Colonic mucosa (tissue), 4 donors: ENCODE results near the gene CNTFR. TPM values are rescaled to one million over a fixed set of nuclear protein-coding genes. Genes with fewer than 3 reads are reported as not detected.

Source experiments
- DNase-seq: peaks from one replicate; pipeline ENCODE4 v3.0.0-alpha.2; 2020
- H3K27ac ChIP-seq: fragments of 200-600 bp; one replicate; pipeline ENCODE4 v1.8.0; 2021
- H3K27me3 ChIP-seq: fragments of 200-600 bp; one replicate; pipeline ENCODE4 v1.8.0; 2021
- H3K36me3 ChIP-seq: fragments of 200-600 bp; one replicate; pipeline ENCODE4 v1.8.0; 2021
- H3K4me1 ChIP-seq: fragments of 200-600 bp; one replicate; pipeline ENCODE4 v1.8.0; 2021; ENCODE audit warnings: mild to moderate bottlenecking
- H3K4me3 ChIP-seq: fragments of 200-600 bp; one replicate; pipeline ENCODE4 v1.8.0; 2021
- H3K9ac ChIP-seq, 2 donors: one replicate each; pipeline ENCODE4 v1.7.0; 2013; ENCODE audit warnings: control low read depth in 2 of 2, low read depth in 2 of 2, low read length in 2 of 2
- H3K9me3 ChIP-seq: fragments of 200-600 bp; one replicate; pipeline ENCODE4 v1.8.0; 2021
- intact Hi-C: fragments of 100-400 bp; cut with DNase I; formaldehyde crosslinking; loops from one replicate; pipeline ENCODE4 v1.14.1; 2022
- total RNA-seq, 2 donors: library from RNA; stranded (reverse); fragmentation: NEBNext Ultra II Directional in 1 of 2; extraction: Animal tissue kit (Norgen Biotek cat#: 25700) in 1 of 2; gene quantifications; one replicate each; pipeline ENCODE4 v1.2.1, GENCODE V29; 2021
- TF ChIP-seq, protein P1 (sequence below): fragments of 200-600 bp; IDR thresholded peaks from one replicate; pipeline ENCODE4 v1.8.0; 2022; ENCODE audit warnings: antibody characterized with exemption, mild to moderate bottlenecking
- donor health status: healthy.
- donor health status: DM: no; HTN: no; CAD: no.
- donor health status: DM: no; HTN: no; CAD: no.

Gene CNTFR
- total RNA-seq, 2 donors from 2014 or later, result 1.8 to 1.9 TPM

DNA sequence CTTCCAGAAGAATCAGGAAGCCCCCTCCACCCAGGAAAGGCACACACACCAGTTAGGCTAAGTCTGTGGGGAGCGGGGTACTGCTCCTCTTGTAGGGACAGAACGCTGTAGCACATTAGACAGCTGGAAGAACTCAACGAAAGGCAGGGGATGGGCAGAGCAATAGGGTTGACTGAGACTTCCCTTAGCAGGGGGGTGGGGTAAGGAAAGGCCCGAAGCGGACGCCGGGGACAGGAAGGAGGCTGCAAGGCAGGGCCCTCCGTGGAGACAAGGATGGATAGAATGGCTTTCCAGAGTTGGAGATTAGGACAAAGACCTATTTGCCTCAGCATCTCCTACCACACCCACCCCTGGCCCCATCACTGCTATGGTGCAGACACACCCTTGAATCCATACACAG, 14.3 kb downstream of the CNTFR start:
- no peak overlapping the region for H3K9ac ChIP-seq
- H3K4me1 ChIP-seq, result peaks cover 3% of the 10 kb centered on the region
- TF ChIP-seq, protein P1, sequence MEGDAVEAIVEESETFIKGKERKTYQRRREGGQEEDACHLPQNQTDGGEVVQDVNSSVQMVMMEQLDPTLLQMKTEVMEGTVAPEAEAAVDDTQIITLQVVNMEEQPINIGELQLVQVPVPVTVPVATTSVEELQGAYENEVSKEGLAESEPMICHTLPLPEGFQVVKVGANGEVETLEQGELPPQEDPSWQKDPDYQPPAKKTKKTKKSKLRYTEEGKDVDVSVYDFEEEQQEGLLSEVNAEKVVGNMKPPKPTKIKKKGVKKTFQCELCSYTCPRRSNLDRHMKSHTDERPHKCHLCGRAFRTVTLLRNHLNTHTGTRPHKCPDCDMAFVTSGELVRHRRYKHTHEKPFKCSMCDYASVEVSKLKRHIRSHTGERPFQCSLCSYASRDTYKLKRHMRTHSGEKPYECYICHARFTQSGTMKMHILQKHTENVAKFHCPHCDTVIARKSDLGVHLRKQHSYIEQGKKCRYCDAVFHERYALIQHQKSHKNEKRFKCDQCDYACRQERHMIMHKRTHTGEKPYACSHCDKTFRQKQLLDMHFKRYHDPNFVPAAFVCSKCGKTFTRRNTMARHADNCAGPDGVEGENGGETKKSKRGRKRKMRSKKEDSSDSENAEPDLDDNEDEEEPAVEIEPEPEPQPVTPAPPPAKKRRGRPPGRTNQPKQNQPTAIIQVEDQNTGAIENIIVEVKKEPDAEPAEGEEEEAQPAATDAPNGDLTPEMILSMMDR, result no peak
- intact Hi-C loops, result no loop called here
- no peaks in the 10 kb centered on the region for H3K36me3 ChIP-seq
- H3K9me3 ChIP-seq, result no peaks in the 10 kb centered on the region
- H3K27me3 ChIP-seq, result peaks cover 38% of the 10 kb centered on the region
- no peak for DNase-seq
- H3K4me3 ChIP-seq, result no peak overlapping the region
- no peak overlapping the region for H3K27ac ChIP-seq

DNA sequence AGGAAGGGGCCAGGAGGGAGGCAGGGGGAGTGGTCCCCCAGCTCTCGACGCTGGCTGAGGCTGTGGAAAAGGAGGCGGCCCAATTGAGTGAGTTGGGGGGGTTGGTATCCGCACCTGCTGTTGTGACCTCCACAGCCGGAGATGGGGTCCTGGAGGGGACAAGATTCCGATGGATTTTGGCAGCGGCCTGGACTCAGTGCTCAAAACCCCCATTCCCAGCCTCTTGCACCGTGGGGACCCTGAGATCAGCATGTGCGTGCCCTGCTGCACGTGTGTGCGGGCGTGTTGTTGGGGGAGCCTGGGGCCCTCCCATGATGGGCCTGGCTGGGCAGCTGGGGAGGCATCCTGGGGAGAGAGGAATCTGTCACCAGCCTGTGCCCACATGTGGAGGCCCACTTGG, 15.0 kb downstream of the CNTFR start:
- H3K4me1 ChIP-seq, result peaks cover 3% of the 10 kb centered on the region
- H3K27me3 ChIP-seq, result peaks cover 32% of the 10 kb centered on the region
- TF ChIP-seq, protein P1, result no peak
- no peak overlapping the region for H3K4me3 ChIP-seq
- DNase-seq, result no peak
- H3K27ac ChIP-seq, result no peak overlapping the region
- no peak overlapping the region for H3K9ac ChIP-seq
- H3K9me3 ChIP-seq, result no peaks in the 10 kb centered on the region
- intact Hi-C loops, result no loop called here
- no peaks in the 10 kb centered on the region for H3K36me3 ChIP-seq

DNA sequence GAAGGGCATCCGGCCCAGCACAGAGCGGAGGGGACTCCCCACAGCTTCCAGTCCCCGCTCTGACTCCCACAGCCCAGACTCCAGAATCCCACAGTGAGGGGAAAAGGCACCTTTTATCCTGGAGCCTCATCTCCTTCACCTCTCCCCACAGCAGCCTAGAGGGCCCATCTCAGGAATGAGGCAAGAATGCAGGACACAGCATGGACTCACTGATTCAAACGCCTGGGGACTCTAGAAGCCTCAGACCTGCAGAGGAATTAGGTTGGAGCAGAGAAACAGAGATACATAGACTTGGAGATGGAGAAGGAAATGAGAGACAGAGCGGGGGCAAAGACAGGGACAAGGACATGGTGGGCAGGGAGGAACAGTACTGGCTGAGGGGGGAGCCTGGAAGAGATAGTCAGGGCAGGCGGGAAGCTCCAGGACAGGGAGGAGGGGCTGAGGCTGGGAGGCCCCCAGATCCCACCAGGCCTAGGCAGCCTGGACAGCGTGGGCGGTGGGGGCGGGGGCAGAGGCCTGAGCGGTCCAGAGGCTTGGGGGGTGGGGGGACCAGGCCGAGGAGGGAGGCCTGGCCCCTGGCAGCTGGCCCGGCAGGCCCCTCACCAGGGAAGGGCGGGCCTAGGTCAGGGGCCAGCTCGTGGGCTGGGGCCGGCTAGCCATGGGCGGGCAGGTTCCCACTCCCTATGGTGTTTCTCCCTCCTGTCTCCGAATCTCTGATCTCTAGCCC, 15.8 kb downstream of the CNTFR start:
- no peaks in the 10 kb centered on the region for H3K9me3 ChIP-seq
- no peaks in the 10 kb centered on the region for H3K36me3 ChIP-seq
- TF ChIP-seq, protein P1, result no peak
- H3K27ac ChIP-seq, result no peak overlapping the region
- no peak overlapping the region for H3K4me3 ChIP-seq
- H3K4me1 ChIP-seq, result peaks cover 3% of the 10 kb centered on the region
- DNase-seq, result no peak
- intact Hi-C loops, result no loop called here
- no peak overlapping the region for H3K9ac ChIP-seq
- peaks cover 27% of the 10 kb centered on the region for H3K27me3 ChIP-seq

DNA sequence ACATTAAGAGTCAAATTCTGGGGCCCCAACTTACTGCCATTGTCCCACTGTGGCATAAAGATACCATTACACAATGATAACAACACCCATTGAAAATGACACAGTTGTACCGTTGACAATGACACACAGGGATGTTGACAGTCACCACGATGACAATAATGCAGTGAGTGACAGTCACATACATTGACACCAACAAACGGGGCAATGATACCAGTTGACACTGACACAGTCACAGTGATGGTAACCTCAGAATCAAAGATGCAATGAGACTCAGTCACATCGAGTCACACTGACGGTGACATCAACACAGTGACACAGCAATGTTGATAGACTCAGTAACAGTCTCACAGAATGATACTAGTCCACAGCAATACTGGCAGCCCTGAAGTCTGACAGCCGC, 16.9 kb downstream of the CNTFR start:
- Histone ChIP-seq H3K36me3 (no peaks in the 10 kb centered on the region), H3K4me3 (no peak overlapping the region), H3K9ac (no peak overlapping the region), H3K4me1 (no peaks in the 10 kb centered on the region), H3K9me3 (no peaks in the 10 kb centered on the region), H3K27ac (no peak overlapping the region), H3K27me3 (peaks cover 16% of the 10 kb centered on the region)
- TF ChIP-seq, protein P1, result no peak
- no peak for DNase-seq
- intact Hi-C loops, result no loop called here

DNA sequence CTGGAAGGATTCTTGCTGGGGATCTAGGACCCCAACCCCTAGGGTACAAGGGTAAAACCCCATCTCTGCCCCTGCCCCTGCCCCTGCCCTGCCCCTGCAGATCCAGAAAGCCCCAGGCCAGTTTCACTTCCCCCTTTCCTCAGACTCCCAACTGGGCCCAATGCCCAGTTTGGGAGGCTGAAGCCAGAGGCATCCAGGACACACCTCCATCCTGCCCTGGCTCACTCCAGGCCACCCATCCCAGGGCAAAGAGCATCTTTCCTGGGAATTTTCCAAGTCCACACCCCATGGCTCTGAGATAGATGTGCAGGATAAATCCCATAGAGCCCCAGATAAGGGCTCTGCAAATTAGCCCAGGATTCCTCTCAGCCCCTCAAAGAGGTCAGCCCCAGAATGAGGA, 17.4 kb downstream of the CNTFR start:
- peak; percentile 89 for DNase-seq
- H3K27me3 ChIP-seq, result peaks cover 11% of the 10 kb centered on the region
- TF ChIP-seq, protein P1, result no peak
- no peak overlapping the region for H3K4me3 ChIP-seq
- no peak overlapping the region for H3K27ac ChIP-seq
- H3K4me1 ChIP-seq, result no peaks in the 10 kb centered on the region
- H3K9ac ChIP-seq, result no peak overlapping the region
- H3K36me3 ChIP-seq, result no peaks in the 10 kb centered on the region
- intact Hi-C loops, result no loop called here
- no peaks in the 10 kb centered on the region for H3K9me3 ChIP-seq
